Measurements from ENCODE around the gene CAMKMT.

CAMKMT gene

GRCh38 chr2:44708661-44709000 lies 346.9 kb downstream of the CAMKMT start:
- ChIA-PET CTCF (interaction anchor here (0.6 to 0.8 kb wide), 3 partner anchors 14 to 831 kb away, joined by 4 to 7 read pairs (median 4); no protein-coding TSS in a partner anchor), POLR2A (ENCODE audit: low non-redundant PET) (no interaction called here)
- peak; percentile 27 for DNase-seq (ENCODE audit: low spot score)
- TF ChIP-seq CTCF (conservative IDR thresholded peaks at IDR 0.05; ENCODE audit: low read depth): no peak
- no peak overlapping the region for H3K27ac ChIP-seq

DNA sequence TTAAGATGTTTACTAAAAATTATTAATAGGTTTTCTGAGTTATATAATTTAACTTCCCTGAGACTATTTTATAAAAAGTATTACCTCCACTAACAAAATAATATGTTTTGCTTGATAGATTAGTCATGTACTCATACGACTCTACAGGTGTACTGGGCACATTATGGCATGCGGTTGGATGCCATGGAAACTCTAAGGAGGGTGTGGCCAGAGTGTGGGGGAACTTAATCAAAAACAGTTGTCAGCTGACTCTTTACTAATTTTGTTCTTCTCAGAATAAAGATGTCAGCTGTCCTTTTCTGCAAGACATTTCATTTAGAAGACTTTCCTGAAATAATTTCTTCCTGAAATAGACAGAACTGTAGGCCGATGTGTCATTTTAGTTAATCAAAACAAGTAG lies 351.4 kb downstream of the CAMKMT start:
- H3K27ac ChIP-seq: no peak overlapping the region
- no peak for TF ChIP-seq CTCF (conservative IDR thresholded peaks at IDR 0.05; ENCODE audit: low read depth)
- ChIA-PET CTCF (interaction anchor here (1.3 kb wide), 1 partner anchor 234 kb away, joined by 7 read pairs; no protein-coding TSS in a partner anchor), POLR2A (ENCODE audit: low non-redundant PET) (no interaction called here)
- DNase-seq (ENCODE audit: low spot score): peak; percentile 11

DNA sequence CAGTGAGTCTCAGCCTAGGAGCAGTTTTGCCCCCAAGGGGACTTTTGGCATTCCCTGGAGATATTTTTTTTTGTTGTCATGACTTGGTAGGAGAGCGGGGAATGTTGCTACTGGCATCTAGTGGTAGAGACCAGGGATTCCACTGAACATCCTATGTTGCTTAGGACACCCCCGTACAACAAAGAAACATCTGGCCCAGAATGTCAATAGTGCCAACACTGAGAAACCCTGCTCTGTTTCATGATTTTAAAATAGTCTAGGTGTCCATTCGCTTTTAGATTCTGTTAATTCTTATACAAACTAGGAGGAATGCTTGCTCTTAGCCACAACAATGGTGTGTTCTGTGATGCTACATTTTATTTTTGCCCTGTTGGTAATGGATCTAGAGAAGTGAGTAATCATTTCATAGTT lies 353.9 kb downstream of the CAMKMT start:
- no peak overlapping the region for H3K27ac ChIP-seq
- peak; percentile 37 for TF ChIP-seq CTCF (conservative IDR thresholded peaks at IDR 0.05; ENCODE audit: low read depth)
- ChIA-PET POLR2A (ENCODE audit: low non-redundant PET) (no interaction called here), CTCF (interaction anchor here (0.6 to 2.1 kb wide), 8 partner anchors 16 to 353 kb away, joined by 3 to 14 read pairs (median 4); no protein-coding TSS in a partner anchor)
- peak; percentile 48 for DNase-seq (ENCODE audit: low spot score)

- DNase-seq (ENCODE audit: low spot score): no peak
- ChIA-PET POLR2A (ENCODE audit: low non-redundant PET) (no interaction called here), CTCF (interaction anchor here (2.1 kb wide), 1 partner anchor 237 kb away, joined by 14 read pairs; no protein-coding TSS in a partner anchor)
- H3K27ac ChIP-seq: no peak overlapping the region
- no peak for TF ChIP-seq CTCF (conservative IDR thresholded peaks at IDR 0.05; ENCODE audit: low read depth)
Observed at GRCh38 chr2:44716131-44716530, 354.4 kb downstream of the CAMKMT start.

DNA sequence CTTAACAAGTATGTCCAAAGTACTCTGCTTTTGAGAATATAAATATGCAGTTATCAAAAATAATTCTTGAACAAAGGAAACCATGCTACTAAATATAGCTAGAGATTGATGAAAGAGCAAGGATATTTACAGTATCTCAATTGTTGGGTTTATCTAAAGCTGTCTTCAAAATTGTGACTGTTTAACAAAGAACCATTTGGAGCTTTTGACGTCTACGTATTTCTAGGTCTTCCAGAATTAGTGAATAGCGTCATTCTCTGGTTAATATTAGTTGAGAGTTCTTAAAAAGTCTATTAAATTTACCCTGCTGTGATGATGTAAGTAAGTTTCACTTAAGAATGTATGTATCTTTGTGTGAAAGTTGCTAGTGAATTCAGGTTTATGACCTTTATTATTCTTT lies 356.7 kb downstream of the CAMKMT start:
- no peak for DNase-seq (ENCODE audit: low spot score)
- no peak overlapping the region for H3K27ac ChIP-seq
- CTCF ChIA-PET: interaction anchor here (2.1 kb wide), 1 partner anchor 239 kb away, joined by 14 read pairs; no protein-coding TSS in a partner anchor
- POLR2A ChIA-PET (ENCODE audit: low non-redundant PET): no interaction called here
- no peak for TF ChIP-seq CTCF (conservative IDR thresholded peaks at IDR 0.05; ENCODE audit: low read depth)

GRCh38 chr2:44719562-44719961 lies 357.8 kb downstream of the CAMKMT start:
- H3K27ac ChIP-seq: no peak overlapping the region
- ChIA-PET CTCF (interaction anchor here (0.5 kb wide), 1 partner anchor 30 kb away, joined by 3 read pairs; no protein-coding TSS in a partner anchor), POLR2A (ENCODE audit: low non-redundant PET) (no interaction called here)
- TF ChIP-seq CTCF (conservative IDR thresholded peaks at IDR 0.05; ENCODE audit: low read depth): no peak
- DNase-seq (ENCODE audit: low spot score): no peak

Measured in RWPE1 (cell line).